ENCODE measurements around the gene PPRC1. TPM values are rescaled to one million over a fixed set of nuclear protein-coding genes. Genes with fewer than 3 reads are reported as not detected.

The PPRC1 gene
- total and polyA plus RNA-seq, 4 donors = 4.9 to 10.1 (median 8.7) TPM

- TF ChIP-seq, protein P1, sequence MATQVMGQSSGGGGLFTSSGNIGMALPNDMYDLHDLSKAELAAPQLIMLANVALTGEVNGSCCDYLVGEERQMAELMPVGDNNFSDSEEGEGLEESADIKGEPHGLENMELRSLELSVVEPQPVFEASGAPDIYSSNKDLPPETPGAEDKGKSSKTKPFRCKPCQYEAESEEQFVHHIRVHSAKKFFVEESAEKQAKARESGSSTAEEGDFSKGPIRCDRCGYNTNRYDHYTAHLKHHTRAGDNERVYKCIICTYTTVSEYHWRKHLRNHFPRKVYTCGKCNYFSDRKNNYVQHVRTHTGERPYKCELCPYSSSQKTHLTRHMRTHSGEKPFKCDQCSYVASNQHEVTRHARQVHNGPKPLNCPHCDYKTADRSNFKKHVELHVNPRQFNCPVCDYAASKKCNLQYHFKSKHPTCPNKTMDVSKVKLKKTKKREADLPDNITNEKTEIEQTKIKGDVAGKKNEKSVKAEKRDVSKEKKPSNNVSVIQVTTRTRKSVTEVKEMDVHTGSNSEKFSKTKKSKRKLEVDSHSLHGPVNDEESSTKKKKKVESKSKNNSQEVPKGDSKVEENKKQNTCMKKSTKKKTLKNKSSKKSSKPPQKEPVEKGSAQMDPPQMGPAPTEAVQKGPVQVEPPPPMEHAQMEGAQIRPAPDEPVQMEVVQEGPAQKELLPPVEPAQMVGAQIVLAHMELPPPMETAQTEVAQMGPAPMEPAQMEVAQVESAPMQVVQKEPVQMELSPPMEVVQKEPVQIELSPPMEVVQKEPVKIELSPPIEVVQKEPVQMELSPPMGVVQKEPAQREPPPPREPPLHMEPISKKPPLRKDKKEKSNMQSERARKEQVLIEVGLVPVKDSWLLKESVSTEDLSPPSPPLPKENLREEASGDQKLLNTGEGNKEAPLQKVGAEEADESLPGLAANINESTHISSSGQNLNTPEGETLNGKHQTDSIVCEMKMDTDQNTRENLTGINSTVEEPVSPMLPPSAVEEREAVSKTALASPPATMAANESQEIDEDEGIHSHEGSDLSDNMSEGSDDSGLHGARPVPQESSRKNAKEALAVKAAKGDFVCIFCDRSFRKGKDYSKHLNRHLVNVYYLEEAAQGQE (IDR thresholded peaks at IDR 0.05) = peak; percentile 66
Measured at GRCh38 chr10:102151774-102152544, 19.1 kb downstream of the PPRC1 start, which contains the start of gene NOLC1 (continued).

GRCh38 chr10:102152545-102152890, 19.7 kb downstream of the PPRC1 start:
- Histone ChIP-seq H3K36me3 (ENCODE audit: control insufficient read depth in 4 of 4, insufficient read depth in 3 of 4, low read depth in 1 of 4, low read length in 3 of 4) (peaks cover 6 to 31% (median 21%) of the 10 kb centered on the region in 4 donors), H3K9me3 (ENCODE audit: control insufficient read depth in 4 of 4, low read length in 3 of 4) (no peaks in the 10 kb centered on the region), H3K4me3 (ENCODE audit: low read depth in 1 of 3, low read length in 3 of 3) (peak overlapping the region; percentile 70 to 100 (median 77)), H3K27me3 (ENCODE audit: control insufficient read depth in 4 of 4, insufficient read depth in 4 of 4, low read length in 3 of 4) (no peaks in the 10 kb centered on the region), H3K9ac (ENCODE audit: low read depth in 1 of 2, low read length in 2 of 2) (peak overlapping the region; percentile 4 to 98), H3K27ac (ENCODE audit: low read depth in 1 of 2, low read length in 2 of 2) (peak overlapping the region; percentile 77 to 87), H3K4me1 (ENCODE audit: control insufficient read depth in 4 of 4, insufficient read depth in 4 of 4, low read length in 3 of 4) (peaks cover 2 to 25% (median 12%) of the 10 kb centered on the region in 4 donors)
- WGBS = under 1% methylated on average over 19 of the region's 19 CpGs
- no peak for DNase-seq (ENCODE audit: low spot score)
- TF ChIP-seq EGR1 (IDR thresholded peaks at IDR 0.05; ENCODE audit: low read depth in 2 of 2) (no peak), YY1 (IDR thresholded peaks at IDR 0.05) (no peak), NR2F2 (IDR thresholded peaks at IDR 0.05) (no peak), TAF1 (conservative IDR thresholded peaks at IDR 0.05) (no peak), HNF4G (IDR thresholded peaks at IDR 0.05) (no peak), CTCF (IDR thresholded peaks at IDR 0.05; ENCODE audit: low read depth, low read length, missing input control) (no peak), GABPA (IDR thresholded peaks at IDR 0.05 in 1 of 2, conservative IDR thresholded peaks at IDR 0.05 in 1 of 2) (no peak), FOXA2 (IDR thresholded peaks at IDR 0.05) (no peak)
- TF ChIP-seq, protein P2, sequence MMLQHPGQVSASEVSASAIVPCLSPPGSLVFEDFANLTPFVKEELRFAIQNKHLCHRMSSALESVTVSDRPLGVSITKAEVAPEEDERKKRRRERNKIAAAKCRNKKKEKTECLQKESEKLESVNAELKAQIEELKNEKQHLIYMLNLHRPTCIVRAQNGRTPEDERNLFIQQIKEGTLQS (IDR thresholded peaks at IDR 0.05) = no peak
- TF ChIP-seq, protein P1 (IDR thresholded peaks at IDR 0.05) = no peak
- TF ChIP-seq, protein P3, sequence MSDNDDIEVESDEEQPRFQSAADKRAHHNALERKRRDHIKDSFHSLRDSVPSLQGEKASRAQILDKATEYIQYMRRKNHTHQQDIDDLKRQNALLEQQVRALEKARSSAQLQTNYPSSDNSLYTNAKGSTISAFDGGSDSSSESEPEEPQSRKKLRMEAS (IDR thresholded peaks at IDR 0.05) = no peak
